GM23248 (cell line): ENCODE data around the gene CFAP74.

ENCODE experiments used
- EZH2 ChIP-seq: fragments of 200-600 bp; sonication (generic); IDR thresholded peaks from 2 replicates; pipeline ENCODE4 v1.6.1; 2018; ENCODE audit warnings: antibody characterized with exemption, mild to moderate bottlenecking; ENCODE audit not compliant: insufficient read depth, poor library complexity, severe bottlenecking
- EZH2phosphoT487 ChIP-seq: fragments of 200-600 bp; sonication (generic); IDR thresholded peaks from 2 replicates; pipeline ENCODE4 v1.6.1; 2018; ENCODE audit warnings: antibody characterized with exemption, moderate library complexity, mild to moderate bottlenecking, low read depth; ENCODE audit not compliant: insufficient read depth

DNA sequence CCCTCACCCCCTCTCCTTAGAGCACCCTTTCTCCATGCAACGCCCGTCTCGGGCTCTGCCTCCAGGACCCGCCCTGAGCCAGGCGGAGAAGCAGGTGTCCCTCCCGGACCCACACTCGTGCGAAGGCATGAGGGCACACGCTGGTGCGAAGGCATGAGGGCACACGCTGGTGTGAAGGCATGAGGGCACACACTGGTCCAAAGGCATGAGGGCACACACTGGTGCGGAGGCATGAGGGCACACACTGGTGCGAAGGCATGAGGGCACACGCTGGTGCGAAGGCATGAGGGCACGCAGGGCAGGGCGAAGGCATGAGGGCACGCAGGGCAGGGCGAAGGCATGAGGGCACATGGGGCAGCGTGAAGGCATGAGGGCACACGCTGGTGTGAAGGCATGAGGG lies 78.7 kb downstream of the CFAP74 start:
- TF ChIP-seq EZH2phosphoT487 (no peak), EZH2 (no peak)
